ENCODE data around the gene UTRN. TPM values are rescaled to one million over a fixed set of nuclear protein-coding genes. Genes with fewer than 3 reads are reported as not detected.
A peak's percentile ranks its signal among the peaks of the same experiment; 100 is the strongest.

The UTRN gene
- total and polyA plus RNA-seq, 12 donors = 11.4 to 109 (median 84.4) TPM

DNA sequence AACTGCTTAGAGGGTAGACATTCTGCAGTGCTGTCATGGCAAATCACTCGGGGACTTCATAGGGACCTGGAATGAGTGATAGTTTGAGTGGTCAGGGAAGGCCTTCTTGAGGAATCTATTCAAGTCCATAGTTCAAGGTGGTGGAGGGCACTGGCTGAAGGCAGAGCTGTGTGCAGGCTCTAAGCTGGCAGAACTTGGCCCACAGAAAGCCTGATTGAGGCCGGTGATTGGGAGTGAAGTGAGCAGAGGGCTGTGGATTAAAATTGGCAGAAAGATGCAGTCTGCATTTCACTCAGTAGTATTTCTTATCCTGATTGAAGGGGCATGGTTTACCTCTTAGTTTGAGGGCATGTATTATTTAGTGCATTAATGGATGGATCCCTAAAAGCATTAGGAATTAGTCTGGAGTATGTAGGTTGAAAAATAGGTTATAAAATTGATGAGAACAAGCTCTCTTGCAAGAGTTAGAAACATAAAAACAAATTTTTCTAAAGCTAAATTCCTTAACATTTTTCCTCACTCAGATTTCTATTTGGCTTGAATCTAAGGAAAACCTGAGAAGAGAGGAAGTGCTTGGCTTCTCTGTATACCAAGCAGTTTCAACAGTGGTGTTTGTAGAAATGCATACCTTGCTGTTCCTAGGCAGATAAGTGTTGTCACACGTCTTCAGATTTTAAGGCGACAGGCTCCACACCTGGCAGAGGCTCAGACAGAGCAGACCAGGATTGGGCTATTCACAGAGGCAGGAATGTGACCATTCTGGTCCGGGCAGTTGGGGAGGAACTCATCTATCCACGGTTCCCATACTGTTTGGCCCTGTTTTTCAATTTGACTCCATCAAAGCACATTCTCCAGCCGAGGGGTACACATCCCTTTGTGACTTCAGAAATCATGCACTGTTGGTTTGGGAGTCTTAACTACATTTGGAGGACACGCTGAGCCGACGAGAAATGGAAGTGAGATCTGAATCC lies 45.2 kb downstream of the UTRN start:
- peak overlapping the region in 2 of 10 donors; percentile 23 for H3K27ac ChIP-seq

DNA sequence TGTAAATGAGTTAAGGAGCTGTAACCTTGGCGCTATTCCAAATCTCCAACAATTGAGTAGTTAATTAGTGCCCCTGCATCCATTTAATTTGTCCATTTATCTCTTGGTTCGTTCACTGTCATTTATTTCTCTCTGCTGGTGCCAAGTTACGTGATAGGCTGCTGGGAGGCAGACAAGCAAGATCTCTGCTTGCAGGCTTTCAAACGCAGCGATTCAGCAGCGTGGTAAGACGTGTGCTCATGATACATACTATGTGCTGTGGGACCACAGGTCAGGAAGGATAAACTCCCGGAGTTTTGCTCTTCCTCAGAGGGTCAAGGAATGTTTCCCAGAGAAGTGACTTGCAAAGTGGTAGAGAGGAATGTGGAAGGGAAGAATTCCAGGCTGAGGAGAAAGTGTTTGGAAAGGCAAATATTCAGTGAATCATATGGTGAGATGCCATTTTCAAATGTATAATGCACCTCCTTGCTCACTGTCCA lies 46.4 kb downstream of the UTRN start:
- WGBS, 2 donors = 44 to 54% methylated on average over 8 of the region's 8 CpGs
- ATAC-seq = no peak
- Histone ChIP-seq H3K27ac (no peak overlapping the region), H3K9me3 (no peaks in the 10 kb centered on the region), H3K4me3 (no peak overlapping the region), H3K36me3 (no peaks in the 10 kb centered on the region), H3K4me1 (peaks cover 15 to 94% (median 69%) of the 10 kb centered on the region in 9 donors), H3K27me3 (no peaks in the 10 kb centered on the region)
- intact Hi-C loops (cut with DNase I) = no loop called here
- DNase-seq = no peak
- TF ChIP-seq, protein P1, sequence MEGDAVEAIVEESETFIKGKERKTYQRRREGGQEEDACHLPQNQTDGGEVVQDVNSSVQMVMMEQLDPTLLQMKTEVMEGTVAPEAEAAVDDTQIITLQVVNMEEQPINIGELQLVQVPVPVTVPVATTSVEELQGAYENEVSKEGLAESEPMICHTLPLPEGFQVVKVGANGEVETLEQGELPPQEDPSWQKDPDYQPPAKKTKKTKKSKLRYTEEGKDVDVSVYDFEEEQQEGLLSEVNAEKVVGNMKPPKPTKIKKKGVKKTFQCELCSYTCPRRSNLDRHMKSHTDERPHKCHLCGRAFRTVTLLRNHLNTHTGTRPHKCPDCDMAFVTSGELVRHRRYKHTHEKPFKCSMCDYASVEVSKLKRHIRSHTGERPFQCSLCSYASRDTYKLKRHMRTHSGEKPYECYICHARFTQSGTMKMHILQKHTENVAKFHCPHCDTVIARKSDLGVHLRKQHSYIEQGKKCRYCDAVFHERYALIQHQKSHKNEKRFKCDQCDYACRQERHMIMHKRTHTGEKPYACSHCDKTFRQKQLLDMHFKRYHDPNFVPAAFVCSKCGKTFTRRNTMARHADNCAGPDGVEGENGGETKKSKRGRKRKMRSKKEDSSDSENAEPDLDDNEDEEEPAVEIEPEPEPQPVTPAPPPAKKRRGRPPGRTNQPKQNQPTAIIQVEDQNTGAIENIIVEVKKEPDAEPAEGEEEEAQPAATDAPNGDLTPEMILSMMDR (IDR thresholded peaks at IDR 0.05) = no peak

More for the DNA sequence above, 45.2 kb downstream of the UTRN start:
- Histone ChIP-seq H3K27me3 (no peaks in the 10 kb centered on the region), H3K4me3 (no peak overlapping the region), H3K36me3 (no peaks in the 10 kb centered on the region), H3K9me3 (peaks cover 0 to 3% (median 0%) of the 10 kb centered on the region in 11 donors), H3K4me1 (peaks cover 13 to 90% (median 58%) of the 10 kb centered on the region in 9 donors)
- DNase-seq = no peak
- intact Hi-C loops (cut with DNase I) = no loop called here
- TF ChIP-seq, protein P1 (IDR thresholded peaks at IDR 0.05) = no peak
- 66 to 68% methylated on average over 10 of the region's 10 CpGs for WGBS, 2 donors
- ATAC-seq = peak in 4 of 8 donors; percentile 12 to 45 (median 26)

DNA sequence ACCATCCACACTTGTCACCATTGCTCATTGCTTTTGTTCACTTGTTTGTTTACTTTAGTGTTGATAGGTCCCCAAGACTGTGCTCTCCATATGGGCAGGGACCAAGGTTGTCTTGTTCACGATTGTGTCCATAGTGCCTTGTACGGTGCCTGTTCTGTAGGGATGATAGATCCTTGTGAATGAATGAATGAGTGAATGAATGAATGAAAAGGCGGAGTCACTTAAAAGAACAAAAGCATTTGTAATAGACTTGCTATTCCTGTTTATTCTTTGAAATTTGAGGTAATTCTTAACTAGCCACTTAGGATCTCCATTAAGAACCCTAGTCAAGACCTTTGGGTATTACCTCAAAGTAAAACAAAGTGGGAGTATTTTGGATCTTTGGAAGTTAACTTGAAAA lies 47.0 kb downstream of the UTRN start:
- DNase-seq (no peak), ATAC-seq (no peak)
- no peak overlapping the region for H3K4me3 ChIP-seq
- 95 to 98% methylated on average over 3 of the region's 3 CpGs for WGBS, 2 donors
- no peak overlapping the region for H3K27ac ChIP-seq
- TF ChIP-seq, protein P1 (IDR thresholded peaks at IDR 0.05) = no peak
- H3K9me3 ChIP-seq = no peaks in the 10 kb centered on the region
- no peaks in the 10 kb centered on the region for H3K36me3 ChIP-seq
- no peaks in the 10 kb centered on the region for H3K27me3 ChIP-seq
- intact Hi-C loops (cut with DNase I) = no loop called here
- H3K4me1 ChIP-seq = peaks cover 13 to 91% (median 66%) of the 10 kb centered on the region in 9 donors

DNA sequence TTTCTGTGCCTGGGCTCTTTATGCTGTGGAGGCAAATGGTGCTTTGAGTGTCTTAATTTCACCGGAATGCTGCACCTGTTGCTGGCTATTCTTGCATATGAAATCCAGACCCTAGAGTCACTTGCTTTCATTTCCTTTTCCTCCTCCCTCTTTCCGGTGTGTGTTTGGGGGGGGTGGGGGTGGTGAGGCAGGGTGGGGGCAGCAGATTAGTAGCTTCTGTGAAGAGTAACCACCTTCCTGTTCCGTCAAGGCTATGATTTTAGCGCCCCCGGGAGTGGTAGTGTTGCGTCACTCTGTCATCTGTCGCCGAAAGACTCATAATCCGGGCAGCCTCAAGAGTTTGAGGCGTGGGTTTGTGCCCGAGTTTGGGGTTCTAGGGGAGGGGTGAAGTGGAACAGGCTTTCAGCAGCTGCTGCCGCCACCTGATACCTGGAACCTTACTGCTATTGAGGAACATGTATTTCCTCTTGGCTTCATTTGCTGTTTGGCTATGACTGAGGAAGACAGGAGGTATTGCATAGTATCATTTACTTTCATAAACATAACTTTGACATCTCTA lies 49.1 kb downstream of the UTRN start:
- no peaks in the 10 kb centered on the region for H3K36me3 ChIP-seq
- peak overlapping the region in 4 of 10 donors; percentile 14 to 70 (median 38) for H3K27ac ChIP-seq
- H3K4me1 ChIP-seq = peaks cover 12 to 90% (median 54%) of the 10 kb centered on the region in 9 donors
- DNase-seq (no peak), ATAC-seq (peak in 4 of 8 donors; percentile 14 to 56 (median 28))
- TF ChIP-seq, protein P1 (IDR thresholded peaks at IDR 0.05) = no peak
- H3K4me3 ChIP-seq = peak overlapping the region in 1 of 10 donors; percentile 34
- intact Hi-C loops (cut with DNase I) = no loop called here
- H3K27me3 ChIP-seq = no peaks in the 10 kb centered on the region
- H3K9me3 ChIP-seq = no peaks in the 10 kb centered on the region
- WGBS, 2 donors = 58 to 61% methylated on average over 12 of the region's 12 CpGs
